ENCODE measurements around the gene EFNA4.

EFNA4 gene

GRCh38 chr1:155075535-155075934 lies 12.0 kb downstream of the EFNA4 start:
- DNase-seq: no peak

DNA sequence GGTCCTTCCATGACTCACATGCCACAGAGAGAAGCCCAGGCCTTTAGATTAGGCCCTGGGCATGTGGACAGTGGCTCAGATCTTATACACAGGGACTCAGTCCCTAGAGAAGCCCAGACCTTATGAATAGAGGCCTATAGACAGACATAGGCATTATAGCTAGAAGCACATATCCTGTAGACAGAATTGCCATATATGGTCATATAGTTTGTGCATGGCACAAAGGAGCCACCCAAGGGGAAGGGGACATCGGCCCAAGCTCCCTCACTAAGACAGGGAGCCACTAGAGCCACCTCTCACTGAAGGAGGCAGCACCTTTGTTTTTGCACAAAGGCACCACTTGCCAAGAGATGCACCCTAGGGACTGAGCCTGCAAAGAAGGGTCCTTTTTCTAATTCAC lies 12.8 kb downstream of the EFNA4 start:
- no peak for DNase-seq

DNA sequence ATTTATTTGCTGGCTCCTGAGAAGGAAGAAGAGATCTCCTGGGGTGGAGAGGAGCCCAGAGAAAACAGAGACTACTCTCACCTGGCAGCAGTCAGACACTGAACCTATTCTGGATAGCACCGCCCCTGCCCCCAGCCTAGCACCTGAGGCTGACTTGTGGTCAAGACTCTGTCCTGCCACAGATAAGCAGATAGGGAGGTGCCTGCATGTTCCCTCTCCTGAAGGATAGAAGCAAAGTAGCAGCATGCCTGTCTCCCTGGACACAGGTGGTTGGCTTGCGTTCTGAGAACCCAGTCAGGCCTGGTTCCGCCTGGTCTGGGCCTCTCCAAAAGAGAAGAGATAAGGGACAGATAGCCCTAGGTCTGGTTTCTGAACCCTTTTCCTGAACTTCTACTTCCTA lies 13.8 kb downstream of the EFNA4 start:
- DNase-seq: no peak

- no peak for DNase-seq
These were observed 14.4 kb downstream of the EFNA4 start for GRCh38 chr1:155077758-155078445.

- DNase-seq: peak; percentile 76
These were observed 15.1 kb downstream of the EFNA4 start, which contains the start of gene EFNA3 for GRCh38 chr1:155078469-155079209. Gene EFNA3, plus strand, starts transcription at chr1:155078837. Its CDS starts 105 bp downstream, at chr1:155078942.

DNA sequence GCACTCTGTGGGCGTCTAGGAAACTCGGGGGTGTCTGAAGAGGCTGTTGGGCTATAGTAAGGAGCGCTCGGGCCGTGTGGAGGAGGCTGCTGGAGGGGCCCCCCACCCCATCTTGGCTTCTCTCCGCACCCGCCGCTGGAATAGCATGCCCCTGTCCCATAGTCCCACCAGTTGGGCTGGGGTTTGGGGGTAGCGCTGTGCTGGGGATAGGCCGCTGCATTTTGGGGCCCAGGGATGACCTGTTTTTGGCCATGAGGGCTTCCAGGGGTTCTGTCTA lies 15.6 kb downstream of the EFNA4 start:
- no peak for DNase-seq

DNA sequence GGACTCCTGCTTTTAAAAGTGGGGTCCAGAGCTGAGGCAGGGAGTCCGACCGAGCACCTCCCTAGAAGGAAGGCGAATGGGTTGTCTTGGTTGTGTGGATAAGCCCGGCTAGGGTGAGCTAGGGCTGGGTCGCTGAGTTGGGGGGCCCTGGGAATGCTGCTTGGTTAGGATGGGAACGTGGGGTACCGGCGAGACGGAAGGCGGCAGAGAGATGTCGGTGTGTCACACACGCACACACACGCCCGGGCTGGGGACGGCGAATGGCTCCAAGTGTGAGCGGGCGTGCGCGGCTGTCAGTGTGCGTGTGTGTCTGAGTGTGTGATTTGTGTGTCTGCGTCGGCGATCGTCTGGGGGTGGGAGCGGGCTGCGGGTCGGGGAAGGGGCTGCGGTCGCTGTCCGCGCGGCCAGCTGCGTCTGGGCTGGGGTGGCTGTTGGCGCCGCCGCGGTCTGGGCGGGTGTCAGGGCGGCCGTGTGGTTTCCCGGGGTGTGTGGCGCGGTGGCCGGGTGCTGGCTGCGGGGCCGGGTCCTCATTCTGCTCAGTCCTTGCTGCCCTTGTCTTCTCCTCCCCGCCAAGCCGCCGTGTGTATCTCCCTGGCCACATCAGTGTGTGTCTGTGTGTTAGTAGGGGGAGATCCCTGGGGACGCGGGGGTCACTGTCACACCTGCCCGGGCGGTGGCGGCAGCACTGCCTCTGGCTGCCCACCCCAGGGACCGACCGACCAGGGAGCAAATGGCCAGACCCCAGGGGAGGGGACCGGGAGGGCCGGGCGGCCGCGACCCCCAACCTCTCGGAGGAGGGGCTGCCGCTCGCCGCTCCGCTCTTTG lies 16.2 kb downstream of the EFNA4 start:
- DNase-seq: no peak

- DNase-seq: peak; percentile 46
These were observed 17.0 kb downstream of the EFNA4 start for GRCh38 chr1:155080312-155081228.

GRCh38 chr1:155081472-155082300 lies 18.1 kb downstream of the EFNA4 start:
- DNase-seq: no peak

DNA sequence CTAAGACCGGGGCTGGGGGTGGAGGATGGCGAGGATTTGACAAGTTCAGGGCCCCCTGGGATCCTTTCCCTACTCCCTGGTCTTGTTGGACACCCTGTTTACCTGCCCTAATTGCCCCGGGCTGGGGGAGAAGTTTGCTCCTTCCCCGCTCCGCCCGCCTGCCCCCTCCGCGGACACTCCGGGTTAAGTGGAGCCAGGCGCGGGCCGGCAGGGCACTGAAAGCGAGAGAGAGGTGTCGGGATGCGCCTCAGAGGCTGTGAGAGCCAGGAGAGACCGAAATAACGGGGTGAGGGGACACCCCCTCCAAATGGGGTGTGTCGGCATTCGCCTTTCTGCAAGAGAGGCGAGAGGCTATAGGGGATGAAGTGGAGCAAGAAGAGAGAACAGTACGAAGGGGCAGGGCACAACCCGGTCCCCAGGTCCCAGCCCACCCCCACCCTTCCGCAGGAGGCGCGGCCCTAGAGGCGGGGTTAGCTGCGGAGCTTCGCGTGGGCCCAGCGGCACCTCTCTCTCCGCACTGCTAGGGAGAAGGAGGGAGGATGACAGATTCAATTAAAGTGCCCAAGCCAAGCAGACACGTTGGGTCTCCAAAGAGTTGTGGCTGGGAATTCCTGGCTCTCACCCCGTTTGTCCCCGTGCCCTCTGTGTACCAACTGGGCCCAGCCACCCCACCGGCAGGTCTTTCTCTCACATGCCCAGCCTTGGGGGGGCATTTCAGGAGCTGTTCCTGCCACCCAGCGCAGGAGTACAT lies 18.9 kb downstream of the EFNA4 start:
- no peak for DNase-seq

GRCh38 chr1:155083052-155083541 lies 19.6 kb downstream of the EFNA4 start:
- DNase-seq: no peak

DNA sequence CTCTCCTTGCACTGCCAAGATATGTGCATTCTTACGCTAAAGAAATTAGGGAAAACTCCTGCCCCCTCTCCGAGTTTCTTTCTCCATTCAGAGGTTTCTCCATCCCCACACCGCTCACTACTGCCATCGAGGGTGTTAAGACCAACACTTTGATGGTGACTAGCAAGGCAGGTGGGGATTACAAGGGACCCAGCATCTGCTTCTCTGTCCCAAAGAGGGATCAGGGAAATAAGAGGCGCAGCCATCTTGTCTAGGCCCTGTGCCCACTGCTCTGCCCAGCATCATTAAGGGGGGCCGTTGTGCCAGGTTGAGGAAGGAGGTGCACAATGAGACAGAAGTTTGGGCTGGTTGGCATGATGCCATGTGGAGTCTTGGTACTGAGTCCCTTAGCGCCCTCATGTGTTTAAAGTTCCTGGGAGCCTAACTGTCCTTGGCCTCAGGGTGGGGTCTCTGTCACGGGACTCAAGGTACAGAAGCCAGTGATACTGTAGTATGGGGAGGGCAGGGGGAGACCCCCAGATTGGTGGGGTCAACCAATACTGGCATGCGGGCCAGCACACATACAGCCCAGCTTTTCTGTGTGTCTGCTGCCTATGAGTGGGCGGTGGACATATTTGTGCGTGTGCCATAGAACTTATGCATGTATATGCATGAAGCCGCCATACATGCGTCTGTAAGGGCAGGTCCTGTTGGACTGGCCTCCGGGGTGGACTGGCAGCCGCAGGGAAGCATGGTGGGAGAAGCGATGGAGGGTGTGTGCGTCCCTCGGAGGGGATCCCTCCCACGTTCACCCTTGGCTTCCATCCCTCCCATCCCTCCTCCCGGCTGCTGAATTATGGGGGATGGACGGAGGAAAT lies 20.6 kb downstream of the EFNA4 start:
- no peak for DNase-seq

DNA sequence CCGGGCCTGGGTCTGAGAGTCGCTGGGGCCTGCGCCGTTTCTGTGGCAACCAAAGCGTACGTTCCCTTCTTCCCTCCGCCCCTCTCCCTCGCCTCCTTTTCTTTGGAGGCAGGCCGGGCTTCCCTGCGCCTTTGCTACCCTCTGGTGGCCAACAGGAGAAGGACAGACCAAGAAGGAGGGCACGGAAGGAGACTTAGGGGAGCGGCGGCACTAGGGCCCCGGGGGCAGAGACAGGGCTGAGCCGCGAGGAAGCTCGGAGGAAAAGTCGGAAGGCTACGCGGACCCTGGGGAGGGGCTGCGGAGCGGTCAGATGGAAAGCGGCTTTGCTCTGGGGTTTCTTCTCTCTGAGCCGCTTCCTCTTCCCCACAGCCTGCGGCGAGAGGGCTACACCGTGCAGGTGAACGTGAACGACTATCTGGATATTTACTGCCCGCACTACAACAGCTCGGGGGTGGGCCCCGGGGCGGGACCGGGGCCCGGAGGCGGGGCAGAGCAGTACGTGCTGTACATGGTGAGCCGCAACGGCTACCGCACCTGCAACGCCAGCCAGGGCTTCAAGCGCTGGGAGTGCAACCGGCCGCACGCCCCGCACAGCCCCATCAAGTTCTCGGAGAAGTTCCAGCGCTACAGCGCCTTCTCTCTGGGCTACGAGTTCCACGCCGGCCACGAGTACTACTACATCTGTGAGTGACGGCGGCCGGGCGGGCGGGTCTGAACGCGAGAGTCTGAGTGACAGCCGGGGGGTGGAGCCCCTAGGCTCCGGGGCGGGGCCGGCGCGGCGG lies 21.4 kb downstream of the EFNA4 start:
- DNase-seq: peak; percentile 93

DNA sequence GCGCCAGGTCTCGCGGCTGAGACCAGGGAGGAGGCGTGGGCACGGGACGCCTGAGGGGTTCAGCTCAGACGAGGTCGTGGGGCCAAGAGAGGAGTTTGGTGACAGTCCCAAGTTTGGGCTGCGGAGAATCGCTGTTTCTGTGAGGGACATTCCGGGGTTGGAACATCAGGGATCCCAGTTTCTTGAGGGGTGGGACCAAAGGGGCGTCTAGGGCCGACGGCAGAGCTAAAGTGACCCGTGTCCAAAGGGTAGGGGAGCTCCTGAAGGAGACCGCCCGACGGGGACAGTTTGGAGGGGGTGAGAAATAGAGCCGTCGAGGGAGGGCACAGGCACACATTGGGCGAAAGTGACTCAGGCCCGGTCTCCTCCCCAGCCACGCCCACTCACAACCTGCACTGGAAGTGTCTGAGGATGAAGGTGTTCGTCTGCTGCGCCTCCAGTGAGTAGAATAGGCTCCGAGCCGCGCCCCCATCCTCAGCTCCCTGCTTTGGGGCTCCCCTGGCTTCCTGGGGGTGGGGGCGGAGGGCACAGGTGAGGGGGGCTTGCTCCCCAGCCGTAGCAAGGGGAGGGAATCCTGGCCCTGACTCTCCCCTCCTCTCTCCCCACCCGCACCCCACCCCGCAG lies 22.1 kb downstream of the EFNA4 start:
- DNase-seq: peak; percentile 73

DNA sequence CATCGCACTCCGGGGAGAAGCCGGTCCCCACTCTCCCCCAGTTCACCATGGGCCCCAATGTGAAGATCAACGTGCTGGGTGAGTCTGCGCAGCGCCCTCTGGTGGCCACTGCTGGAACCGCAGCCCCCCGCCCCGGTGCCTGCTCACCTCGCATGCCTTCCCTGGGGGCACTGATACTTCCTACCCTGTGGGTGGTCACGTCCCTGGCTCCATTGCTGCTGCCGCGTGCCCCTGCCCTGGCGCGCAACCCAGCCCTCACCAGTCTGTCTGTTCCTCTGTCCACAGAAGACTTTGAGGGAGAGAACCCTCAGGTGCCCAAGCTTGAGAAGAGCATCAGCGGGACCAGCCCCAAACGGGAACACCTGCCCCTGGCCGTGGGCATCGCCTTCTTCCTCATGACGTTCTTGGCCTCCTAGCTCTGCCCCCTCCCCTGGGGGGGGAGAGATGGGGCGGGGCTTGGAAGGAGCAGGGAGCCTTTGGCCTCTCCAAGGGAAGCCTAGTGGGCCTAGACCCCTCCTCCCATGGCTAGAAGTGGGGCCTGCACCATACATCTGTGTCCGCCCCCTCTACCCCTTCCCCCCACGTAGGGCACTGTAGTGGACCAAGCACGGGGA lies 22.7 kb downstream of the EFNA4 start:
- peak; percentile 82 for DNase-seq

DNA sequence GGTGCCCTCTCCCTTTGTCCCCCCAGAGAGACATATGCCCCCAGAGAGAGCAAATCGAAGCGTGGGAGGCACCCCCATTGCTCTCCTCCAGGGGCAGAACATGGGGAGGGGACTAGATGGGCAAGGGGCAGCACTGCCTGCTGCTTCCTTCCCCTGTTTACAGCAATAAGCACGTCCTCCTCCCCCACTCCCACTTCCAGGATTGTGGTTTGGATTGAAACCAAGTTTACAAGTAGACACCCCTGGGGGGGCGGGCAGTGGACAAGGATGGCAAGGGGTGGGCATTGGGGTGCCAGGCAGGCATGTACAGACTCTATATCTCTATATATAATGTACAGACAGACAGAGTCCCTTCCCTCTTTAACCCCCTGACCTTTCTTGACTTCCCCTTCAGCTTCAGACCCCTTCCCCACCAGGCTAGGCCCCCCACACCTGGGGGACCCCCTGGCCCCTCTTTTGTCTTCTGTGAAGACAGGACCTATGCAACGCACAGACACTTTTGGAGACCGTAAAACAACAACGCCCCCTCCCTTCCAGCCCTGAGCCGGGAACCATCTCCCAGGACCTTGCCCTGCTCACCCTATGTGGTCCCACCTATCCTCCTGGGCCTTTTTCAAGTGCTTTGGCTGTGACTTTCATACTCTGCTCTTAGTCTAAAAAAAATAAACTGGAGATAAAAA lies 23.5 kb downstream of the EFNA4 start:
- DNase-seq: no peak
